Prostate gland (tissue), 2 donors: ENCODE data around the gene SEC63. TPM values are rescaled to one million over a fixed set of nuclear protein-coding genes. Genes with fewer than 3 reads are reported as not detected.
"Not testable (repeated sequence)": the region's sequence is repeated elsewhere in the genome, so short reads cannot be mapped to it uniquely, and the experiment has no call there.

ENCODE experiments used
- DNase-seq: peaks from one replicate; pipeline ENCODE4 v3.0.0-alpha.2; 2019; ENCODE audit warnings: low spot score
- H3K27ac ChIP-seq, 2 donors: fragments of 200-600 bp; sonication (generic); 2 replicates each; pipeline ENCODE4 v1.5.1; 2017 to 2019
- H3K27me3 ChIP-seq: fragments of 200-600 bp; sonication (generic); replicated peaks from 2 replicates; pipeline ENCODE4 v1.5.1; 2019; ENCODE audit not compliant: insufficient read depth
- H3K36me3 ChIP-seq, 2 donors: fragments of 200-600 bp; sonication (generic); 1 replicate in 1 of 2; 2 replicates in 1 of 2; pipeline versions ENCODE4 v1.5.1 to v1.8.1; 2017 to 2019
- H3K4me1 ChIP-seq: fragments of 200-600 bp; sonication (generic); replicated peaks from 2 replicates; pipeline ENCODE4 v1.5.1; 2019
- H3K4me3 ChIP-seq, 2 donors: fragments of 200-600 bp; sonication (generic); 2 replicates each; pipeline ENCODE4 v1.5.1; 2017 to 2019
- H3K9me3 ChIP-seq: fragments of 200-600 bp; sonication (generic); 2 replicates; pipeline ENCODE4 v1.5.1; 2017
- CTCF ChIP-seq, 4 experiments: fragments of 200-600 bp in 2 of 4; fragments of 450-650 bp in 2 of 4; sonication (generic) in 2 of 4; IDR thresholded peaks; 1 replicate in 3 of 4; 2 replicates in 1 of 4; pipeline ENCODE4 v1.5.1; 2016 to 2019; ENCODE audit warnings: antibody characterized with exemption in 4 of 4, mild to moderate bottlenecking in 2 of 4, moderate library complexity in 2 of 4
- POLR2A ChIP-seq: fragments of 450-650 bp; IDR thresholded peaks from one replicate; pipeline ENCODE4 v1.6.1; 2016; ENCODE audit warnings: antibody characterized with exemption, mild to moderate bottlenecking
- POLR2AphosphoS5 ChIP-seq: sonication (generic); formaldehyde crosslinking; IDR thresholded peaks from one replicate; pipeline ENCODE4 v1.6.1; 2017; ENCODE audit warnings: antibody characterized with exemption
- WGBS: methylation state at CpG from one replicate; pipeline ENCODE4 v1.1.5; 2018; 5-methylcytosine and 5-hydroxymethylcytosine counted together
- intact Hi-C: fragments of 100-400 bp; cut with DNase I; formaldehyde crosslinking; loops from one replicate; pipeline ENCODE4 v1.14.2; 2022
- total RNA-seq, 2 donors: library from RNA; depleted of rRNA; stranded (reverse); fragments of >200 nt; gene quantifications; one replicate each; pipeline ENCODE4 v1.1.0, GENCODE V29; 2016

SEC63 gene
- total RNA-seq, 2 donors from 2014 or later, result 28.6 to 35.2 TPM

DNA sequence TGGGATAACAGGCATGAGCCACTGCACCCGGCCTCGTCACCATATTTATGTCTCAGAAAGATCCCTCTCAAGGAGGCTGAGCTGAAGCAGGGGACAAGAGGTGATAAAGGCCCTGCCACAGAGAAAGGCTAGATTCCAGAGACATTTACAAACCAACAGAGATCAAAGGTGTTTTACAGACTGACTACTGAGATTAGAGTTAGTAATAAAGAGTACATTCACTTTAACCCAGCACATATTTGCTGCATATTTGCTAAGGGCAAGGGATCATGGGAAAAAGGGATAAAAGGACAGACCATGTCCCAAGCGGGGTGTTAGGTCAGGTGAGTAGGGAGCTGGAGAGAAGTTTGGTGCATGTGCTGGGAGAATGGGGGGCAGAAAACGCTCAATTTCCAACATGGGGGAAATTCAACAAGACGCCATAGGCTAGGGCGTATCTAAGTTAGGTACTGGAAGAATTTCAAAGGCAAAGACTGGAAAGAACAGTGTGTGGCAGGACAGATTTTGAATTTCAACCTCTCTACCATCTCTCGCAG is 43.8 kb upstream of the SEC63 start:
- Histone ChIP-seq H3K4me1 (no peaks in the 10 kb centered on the region), H3K27me3 (no peaks in the 10 kb centered on the region), H3K4me3 (no peak overlapping the region), H3K9me3 (no peaks in the 10 kb centered on the region), H3K36me3 (no peaks in the 10 kb centered on the region), H3K27ac (no peak overlapping the region)
- intact Hi-C loops, result no loop called here
- DNase-seq, result no peak
- 84% methylated on average over 7 of the region's 7 CpGs for WGBS
- TF ChIP-seq POLR2AphosphoS5 (no peak), CTCF (IDR thresholded peaks at IDR 0.05) (no peak), POLR2A (no peak)

GRCh38 chr6:108000259-108000658 is 42.3 kb upstream of the SEC63 start:
- not testable (repeated sequence) for DNase-seq

DNA sequence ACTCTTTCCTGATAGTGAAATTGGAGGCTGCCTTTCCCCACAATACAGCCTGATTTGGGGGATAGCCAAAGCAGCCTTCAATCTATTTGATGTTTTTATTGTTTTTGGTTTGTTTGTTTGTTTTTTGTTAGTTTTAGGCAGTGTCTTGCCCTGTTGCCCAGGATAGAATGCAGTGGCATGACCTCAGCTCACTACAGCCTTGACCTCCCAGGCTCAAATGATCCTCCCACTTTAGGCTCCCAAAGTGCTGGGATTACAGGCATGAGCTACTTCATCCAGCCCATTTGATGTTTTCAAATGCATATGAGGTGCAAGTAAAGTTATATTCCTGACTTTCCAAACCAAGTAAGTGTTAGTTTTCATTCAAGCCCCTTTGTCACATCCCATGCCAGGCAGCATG is 41.3 kb upstream of the SEC63 start:
- DNase-seq, result no peak
- Histone ChIP-seq H3K4me1 (no peaks in the 10 kb centered on the region), H3K27me3 (no peaks in the 10 kb centered on the region), H3K27ac (no peak overlapping the region), H3K36me3 (no peaks in the 10 kb centered on the region), H3K4me3 (no peak overlapping the region), H3K9me3 (no peaks in the 10 kb centered on the region)
- TF ChIP-seq CTCF (IDR thresholded peaks at IDR 0.05) (no peak), POLR2A (no peak)
- intact Hi-C loops, result no loop called here

More at GRCh38 chr6:108000259-108000658, 42.3 kb upstream of the SEC63 start:
- H3K4me3 ChIP-seq, H3K36me3 ChIP-seq, H3K9me3 ChIP-seq, intact Hi-C loops, H3K27ac ChIP-seq, H3K27me3 ChIP-seq, H3K4me1 ChIP-seq: not testable (repeated sequence)
- WGBS, result 97% methylated on average over 5 of the region's 5 CpGs

DNA sequence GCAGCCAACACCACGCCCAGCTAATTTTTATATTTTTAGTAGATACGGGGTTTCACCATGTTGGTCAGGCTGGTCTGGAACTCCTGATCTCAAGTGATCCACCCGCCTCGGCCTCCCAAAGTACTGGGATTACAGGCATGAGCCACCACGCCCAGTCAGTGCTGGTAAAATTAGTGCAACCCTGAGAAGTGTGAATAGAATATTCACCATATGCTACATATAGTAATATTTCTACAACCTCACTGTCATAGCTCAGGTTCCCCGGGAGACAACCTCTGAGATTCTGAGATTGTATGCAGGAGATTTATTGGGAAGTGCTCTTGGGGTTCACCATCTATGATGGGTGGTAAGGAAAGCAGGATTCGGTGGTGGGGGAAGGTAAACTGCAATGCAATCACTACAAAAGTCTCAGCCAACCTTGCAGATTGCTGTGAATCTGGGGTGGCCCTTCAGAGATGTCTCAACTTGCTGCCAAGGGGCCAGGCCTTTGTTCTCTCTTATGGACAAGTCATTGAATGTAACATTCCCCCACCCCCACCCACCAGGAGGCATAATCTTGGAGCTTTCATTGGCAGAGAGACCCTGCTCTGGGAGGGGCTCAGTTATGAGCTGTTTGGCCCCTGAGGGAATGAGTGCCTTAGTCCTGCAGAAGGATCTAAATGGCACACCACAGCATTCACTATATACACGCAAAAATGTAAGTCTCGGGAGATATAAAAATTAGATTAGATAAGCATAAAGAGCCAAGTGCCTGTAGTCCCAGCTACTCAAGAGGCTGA is 34.0 kb upstream of the SEC63 start:
- no peak for TF ChIP-seq POLR2A
- no peak for TF ChIP-seq POLR2AphosphoS5
- no peak for TF ChIP-seq CTCF (IDR thresholded peaks at IDR 0.05)
- no peaks in the 10 kb centered on the region for H3K9me3 ChIP-seq
- no peaks in the 10 kb centered on the region for H3K27me3 ChIP-seq
- intact Hi-C loops, result no loop called here
- no peak for DNase-seq
- H3K4me1 ChIP-seq, result no peaks in the 10 kb centered on the region
- no peaks in the 10 kb centered on the region for H3K36me3 ChIP-seq
- H3K4me3 ChIP-seq, result no peak overlapping the region
- no peak overlapping the region for H3K27ac ChIP-seq
- WGBS, result 74% methylated on average over 9 of the region's 9 CpGs

GRCh38 chr6:107991061-107991460 is 33.1 kb upstream of the SEC63 start:
- no peak overlapping the region for H3K27ac ChIP-seq
- no peaks in the 10 kb centered on the region for H3K4me1 ChIP-seq
- no peaks in the 10 kb centered on the region for H3K9me3 ChIP-seq
- 66% methylated on average over 4 of the region's 4 CpGs for WGBS
- intact Hi-C loops, result no loop called here
- DNase-seq, result peak; percentile 6
- no peaks in the 10 kb centered on the region for H3K36me3 ChIP-seq
- no peaks in the 10 kb centered on the region for H3K27me3 ChIP-seq
- TF ChIP-seq CTCF (IDR thresholded peaks at IDR 0.05) (no peak), POLR2A (no peak), POLR2AphosphoS5 (no peak)
- no peak overlapping the region for H3K4me3 ChIP-seq

DNA sequence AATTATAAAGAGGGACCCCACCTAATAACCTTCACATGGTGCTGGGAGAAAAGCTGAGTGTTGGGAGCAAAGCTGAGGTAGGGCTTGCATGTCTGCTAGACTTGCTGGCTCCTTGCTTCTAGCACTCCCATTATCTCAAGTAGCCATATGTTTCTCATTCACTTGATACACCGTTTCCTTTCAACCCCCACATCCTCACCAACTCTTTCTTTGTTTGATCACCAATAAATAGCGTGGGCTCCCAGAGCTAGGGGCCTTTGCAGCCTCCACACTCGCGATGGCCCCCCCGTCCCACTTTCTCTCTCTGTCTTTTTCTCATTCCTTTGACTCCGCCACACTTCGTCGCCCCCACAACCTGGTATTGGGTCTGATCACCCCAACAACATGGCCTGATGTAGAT is 32.6 kb upstream of the SEC63 start:
- DNase-seq, result not testable (repeated sequence)
- WGBS, result 63% methylated on average over 8 of the region's 8 CpGs

More for the DNA sequence above, 32.6 kb upstream of the SEC63 start:
- H3K27ac ChIP-seq, H3K9me3 ChIP-seq, H3K4me1 ChIP-seq, intact Hi-C loops, H3K27me3 ChIP-seq, H3K36me3 ChIP-seq, H3K4me3 ChIP-seq: not testable (repeated sequence)
